Parathyroid adenoma (tissue), 2 donors: ENCODE data around the gene RYR1.

Experiments used
- H2AFZ ChIP-seq: fragments of 300-600 bp; sonication (generic); one replicate; pipeline ENCODE4 v1.7.0; 2017; ENCODE audit warnings: antibody characterized with exemption, mild to moderate bottlenecking
- H3K27ac ChIP-seq: fragments of 300-600 bp; sonication (generic); one replicate; pipeline ENCODE4 v1.7.0; 2017
- H3K27me3 ChIP-seq: fragments of 300-600 bp; sonication (generic); one replicate; pipeline ENCODE4 v1.7.0; 2017; ENCODE audit warnings: low read length; ENCODE audit not compliant: control insufficient read depth, insufficient read depth
- H3K36me3 ChIP-seq: fragments of 300-600 bp; sonication (generic); one replicate; pipeline ENCODE4 v1.7.0; 2017; ENCODE audit warnings: low read length; ENCODE audit not compliant: control insufficient read depth, insufficient read depth
- H3K4me1 ChIP-seq: fragments of 300-600 bp; sonication (generic); one replicate; pipeline ENCODE4 v1.7.0; 2017; ENCODE audit warnings: control low read depth
- H3K4me2 ChIP-seq: fragments of 300-600 bp; sonication (generic); one replicate; pipeline ENCODE4 v1.7.0; 2017; ENCODE audit warnings: low read length
- H3K4me3 ChIP-seq: fragments of 300-600 bp; sonication (generic); one replicate; pipeline ENCODE4 v1.7.0; 2017; ENCODE audit warnings: low read depth, low read length
- H3K79me2 ChIP-seq: fragments of 300-600 bp; sonication (generic); one replicate; pipeline ENCODE4 v1.7.0; 2017; ENCODE audit warnings: control low read depth
- H3K9ac ChIP-seq: fragments of 300-600 bp; sonication (generic); one replicate; pipeline ENCODE4 v1.7.0; 2017; ENCODE audit warnings: mild to moderate bottlenecking
- H3K9me3 ChIP-seq: fragments of 300-600 bp; sonication (generic); one replicate; pipeline ENCODE4 v1.7.0; 2017; ENCODE audit warnings: low read length; ENCODE audit not compliant: control insufficient read depth
- TF ChIP-seq, protein P1 (sequence below): fragments of 300-600 bp; sonication (generic); IDR thresholded peaks from one replicate; pipeline ENCODE4 v1.7.0; 2017; ENCODE audit warnings: antibody characterized with exemption, mild to moderate bottlenecking
- donor health status: primary hyperparathyroidism.

The RYR1 gene

DNA sequence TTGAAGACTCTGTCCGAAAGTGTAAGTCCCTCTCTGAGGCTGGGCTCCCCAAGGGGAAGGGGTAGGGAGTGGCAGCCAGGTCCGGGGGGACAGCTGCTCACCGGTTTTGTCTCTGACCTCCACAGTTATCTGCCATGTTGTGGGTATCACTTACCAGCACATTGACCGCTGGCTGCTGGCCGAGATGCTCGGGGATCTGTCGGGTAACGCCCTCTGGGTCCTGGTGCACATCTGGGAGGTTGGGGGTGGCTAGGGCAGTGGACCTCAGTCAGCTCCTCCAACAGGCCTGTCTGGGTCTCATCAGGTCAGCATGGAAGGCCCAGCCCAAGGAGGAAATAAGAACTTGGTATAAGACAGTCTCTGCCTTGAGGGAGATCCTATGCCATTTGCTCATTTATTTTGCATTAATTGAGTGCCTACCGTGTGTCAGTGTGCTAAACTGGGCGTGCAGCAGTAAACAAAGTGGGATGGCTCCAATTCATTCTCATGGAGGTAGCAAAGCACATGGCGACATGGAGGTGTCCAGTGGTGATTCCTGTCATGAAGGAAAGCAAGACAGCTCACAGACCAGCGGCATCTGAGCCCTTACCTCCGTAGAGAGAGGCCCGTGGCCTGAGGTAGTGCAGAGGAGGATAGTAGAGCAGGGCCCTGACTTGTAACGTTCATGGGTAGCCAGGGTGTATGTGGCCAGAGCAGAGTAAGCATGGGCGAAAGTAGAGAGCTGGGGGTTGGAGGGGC lies 199.2 kb downstream of the RYR1 start:
- H3K79me2 ChIP-seq = peaks cover 5% of the 10 kb centered on the region
- no peaks in the 10 kb centered on the region for H3K27me3 ChIP-seq
- H3K4me1 ChIP-seq = peaks cover 6% of the 10 kb centered on the region
- H3K36me3 ChIP-seq = no peaks in the 10 kb centered on the region
- no peak overlapping the region for H3K9ac ChIP-seq
- no peak overlapping the region for H3K4me2 ChIP-seq
- TF ChIP-seq, protein P1, sequence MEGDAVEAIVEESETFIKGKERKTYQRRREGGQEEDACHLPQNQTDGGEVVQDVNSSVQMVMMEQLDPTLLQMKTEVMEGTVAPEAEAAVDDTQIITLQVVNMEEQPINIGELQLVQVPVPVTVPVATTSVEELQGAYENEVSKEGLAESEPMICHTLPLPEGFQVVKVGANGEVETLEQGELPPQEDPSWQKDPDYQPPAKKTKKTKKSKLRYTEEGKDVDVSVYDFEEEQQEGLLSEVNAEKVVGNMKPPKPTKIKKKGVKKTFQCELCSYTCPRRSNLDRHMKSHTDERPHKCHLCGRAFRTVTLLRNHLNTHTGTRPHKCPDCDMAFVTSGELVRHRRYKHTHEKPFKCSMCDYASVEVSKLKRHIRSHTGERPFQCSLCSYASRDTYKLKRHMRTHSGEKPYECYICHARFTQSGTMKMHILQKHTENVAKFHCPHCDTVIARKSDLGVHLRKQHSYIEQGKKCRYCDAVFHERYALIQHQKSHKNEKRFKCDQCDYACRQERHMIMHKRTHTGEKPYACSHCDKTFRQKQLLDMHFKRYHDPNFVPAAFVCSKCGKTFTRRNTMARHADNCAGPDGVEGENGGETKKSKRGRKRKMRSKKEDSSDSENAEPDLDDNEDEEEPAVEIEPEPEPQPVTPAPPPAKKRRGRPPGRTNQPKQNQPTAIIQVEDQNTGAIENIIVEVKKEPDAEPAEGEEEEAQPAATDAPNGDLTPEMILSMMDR = no peak
- no peak overlapping the region for H3K4me3 ChIP-seq
- no peak overlapping the region for H2AFZ ChIP-seq
- no peaks in the 10 kb centered on the region for H3K9me3 ChIP-seq
- no peak overlapping the region for H3K27ac ChIP-seq

DNA sequence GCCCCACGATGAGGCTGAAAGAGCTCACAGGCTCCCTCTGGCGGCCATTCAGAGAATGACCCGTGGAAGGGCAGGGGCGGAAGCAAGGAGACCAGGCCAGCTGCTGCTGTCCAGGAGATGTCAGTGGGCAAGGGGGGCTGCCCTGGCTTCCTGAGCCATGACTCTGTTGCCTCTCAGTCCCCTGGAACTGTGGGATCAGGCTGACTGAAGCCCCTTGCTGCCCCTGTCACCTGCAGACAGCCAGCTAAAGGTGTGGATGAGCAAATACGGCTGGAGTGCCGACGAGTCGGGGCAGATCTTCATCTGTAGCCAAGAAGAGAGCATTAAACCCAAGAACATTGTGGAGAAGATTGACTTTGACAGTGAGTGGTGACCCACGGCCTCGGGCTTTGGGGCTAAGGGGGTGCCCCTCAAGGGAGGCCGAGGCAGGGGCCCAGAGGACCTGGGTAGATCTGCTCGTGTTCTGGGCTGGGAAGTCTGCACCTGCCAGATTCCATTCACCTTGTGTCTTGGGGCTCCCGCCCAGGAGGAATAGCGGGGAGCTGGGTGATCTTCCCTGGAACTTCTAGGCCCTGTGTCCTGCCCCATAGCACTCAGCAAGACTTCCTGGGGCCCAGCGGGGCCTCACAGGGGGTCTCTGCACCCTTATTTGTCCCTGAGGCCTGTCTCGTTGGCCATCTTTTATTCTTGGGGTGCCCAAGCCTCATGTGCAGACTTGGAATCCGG lies 201.4 kb downstream of the RYR1 start:
- Histone ChIP-seq H3K27me3 (no peaks in the 10 kb centered on the region), H3K27ac (peak overlapping the region; percentile 29), H3K4me2 (no peak overlapping the region), H3K36me3 (no peaks in the 10 kb centered on the region), H2AFZ (no peak overlapping the region), H3K79me2 (peaks cover 5% of the 10 kb centered on the region), H3K9ac (no peak overlapping the region), H3K4me1 (peaks cover 6% of the 10 kb centered on the region), H3K4me3 (no peak overlapping the region), H3K9me3 (no peaks in the 10 kb centered on the region)
- TF ChIP-seq, protein P1 = peak; percentile 96

DNA sequence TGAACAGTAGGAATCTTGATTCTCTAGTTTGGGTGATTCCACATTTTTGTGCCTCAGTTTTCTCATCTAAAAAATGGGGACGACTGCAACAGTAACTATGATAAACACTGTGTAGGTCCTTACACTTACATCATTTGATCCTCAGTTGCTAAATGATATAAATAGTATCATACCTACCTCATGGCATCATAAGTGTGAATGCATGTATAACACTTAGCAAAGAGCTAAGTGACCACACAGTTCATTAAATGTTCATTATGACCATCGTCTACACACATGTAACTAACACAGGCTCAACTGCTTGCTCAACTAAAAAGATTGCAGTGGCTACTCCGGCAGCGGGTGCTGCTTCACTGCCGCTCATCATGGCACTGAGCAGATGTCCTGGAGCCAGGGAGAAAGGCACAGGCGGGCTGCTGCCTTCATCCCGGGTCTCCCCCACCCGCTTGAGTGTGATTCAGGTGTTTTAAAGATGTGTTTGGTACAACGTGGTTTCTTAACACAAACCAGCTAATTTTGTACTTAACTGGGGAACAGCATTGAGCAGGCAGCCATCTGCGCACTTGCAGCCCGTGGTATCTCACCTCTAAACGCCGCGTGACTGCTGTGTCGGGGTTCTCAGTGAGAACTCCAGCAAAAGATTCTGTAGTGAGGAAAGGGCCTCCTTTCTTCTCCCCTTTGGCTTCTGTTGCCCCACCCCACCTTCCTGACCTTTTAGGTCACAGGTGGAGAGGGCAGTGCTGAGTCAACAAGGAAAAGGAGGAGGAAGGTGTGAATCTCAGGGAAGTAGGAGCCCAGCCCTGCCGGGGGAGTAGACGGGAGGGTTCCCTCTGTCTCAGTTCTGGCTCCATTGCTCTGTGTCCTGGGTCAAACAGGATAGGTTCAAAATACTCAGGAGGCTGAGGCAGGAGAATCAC lies 202.2 kb downstream of the RYR1 start:
- Histone ChIP-seq H3K4me2 (no peak overlapping the region), H3K9me3 (no peaks in the 10 kb centered on the region), H3K27me3 (no peaks in the 10 kb centered on the region), H3K36me3 (no peaks in the 10 kb centered on the region), H2AFZ (no peak overlapping the region), H3K9ac (no peak overlapping the region), H3K4me1 (peaks cover 6% of the 10 kb centered on the region), H3K4me3 (no peak overlapping the region), H3K79me2 (peaks cover 5% of the 10 kb centered on the region), H3K27ac (no peak overlapping the region)
- TF ChIP-seq, protein P1 = no peak
